LNCAP (cell line): ENCODE data around the gene IBTK.

Experiments used
- TF ChIP-seq, protein P1 (sequence below): fragments of 450-650 bp; IDR thresholded peaks from 2 replicates; pipeline ENCODE4 v1.5.1; 2017; ENCODE audit warnings: mild to moderate bottlenecking

Gene IBTK, protein sequence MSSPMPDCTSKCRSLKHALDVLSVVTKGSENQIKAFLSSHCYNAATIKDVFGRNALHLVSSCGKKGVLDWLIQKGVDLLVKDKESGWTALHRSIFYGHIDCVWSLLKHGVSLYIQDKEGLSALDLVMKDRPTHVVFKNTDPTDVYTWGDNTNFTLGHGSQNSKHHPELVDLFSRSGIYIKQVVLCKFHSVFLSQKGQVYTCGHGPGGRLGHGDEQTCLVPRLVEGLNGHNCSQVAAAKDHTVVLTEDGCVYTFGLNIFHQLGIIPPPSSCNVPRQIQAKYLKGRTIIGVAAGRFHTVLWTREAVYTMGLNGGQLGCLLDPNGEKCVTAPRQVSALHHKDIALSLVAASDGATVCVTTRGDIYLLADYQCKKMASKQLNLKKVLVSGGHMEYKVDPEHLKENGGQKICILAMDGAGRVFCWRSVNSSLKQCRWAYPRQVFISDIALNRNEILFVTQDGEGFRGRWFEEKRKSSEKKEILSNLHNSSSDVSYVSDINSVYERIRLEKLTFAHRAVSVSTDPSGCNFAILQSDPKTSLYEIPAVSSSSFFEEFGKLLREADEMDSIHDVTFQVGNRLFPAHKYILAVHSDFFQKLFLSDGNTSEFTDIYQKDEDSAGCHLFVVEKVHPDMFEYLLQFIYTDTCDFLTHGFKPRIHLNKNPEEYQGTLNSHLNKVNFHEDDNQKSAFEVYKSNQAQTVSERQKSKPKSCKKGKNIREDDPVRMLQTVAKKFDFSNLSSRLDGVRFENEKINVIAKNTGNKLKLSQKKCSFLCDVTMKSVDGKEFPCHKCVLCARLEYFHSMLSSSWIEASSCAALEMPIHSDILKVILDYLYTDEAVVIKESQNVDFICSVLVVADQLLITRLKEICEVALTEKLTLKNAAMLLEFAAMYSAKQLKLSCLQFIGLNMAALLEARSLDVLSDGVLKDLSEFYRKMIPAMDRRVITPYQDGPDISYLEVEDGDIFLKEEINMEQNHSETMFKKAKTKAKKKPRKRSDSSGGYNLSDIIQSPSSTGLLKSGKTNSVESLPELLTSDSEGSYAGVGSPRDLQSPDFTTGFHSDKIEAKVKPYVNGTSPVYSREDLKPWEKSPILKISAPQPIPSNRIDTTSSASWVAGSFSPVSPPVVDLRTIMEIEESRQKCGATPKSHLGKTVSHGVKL (N-terminal part only)

GRCh38 chr6:82247505-82248272 lies at the start of gene IBTK:
IBTK (minus strand) TSS chr6:82247744; CDS start chr6:82240486, 7,258 bp downstream.
- TF ChIP-seq, protein P1, sequence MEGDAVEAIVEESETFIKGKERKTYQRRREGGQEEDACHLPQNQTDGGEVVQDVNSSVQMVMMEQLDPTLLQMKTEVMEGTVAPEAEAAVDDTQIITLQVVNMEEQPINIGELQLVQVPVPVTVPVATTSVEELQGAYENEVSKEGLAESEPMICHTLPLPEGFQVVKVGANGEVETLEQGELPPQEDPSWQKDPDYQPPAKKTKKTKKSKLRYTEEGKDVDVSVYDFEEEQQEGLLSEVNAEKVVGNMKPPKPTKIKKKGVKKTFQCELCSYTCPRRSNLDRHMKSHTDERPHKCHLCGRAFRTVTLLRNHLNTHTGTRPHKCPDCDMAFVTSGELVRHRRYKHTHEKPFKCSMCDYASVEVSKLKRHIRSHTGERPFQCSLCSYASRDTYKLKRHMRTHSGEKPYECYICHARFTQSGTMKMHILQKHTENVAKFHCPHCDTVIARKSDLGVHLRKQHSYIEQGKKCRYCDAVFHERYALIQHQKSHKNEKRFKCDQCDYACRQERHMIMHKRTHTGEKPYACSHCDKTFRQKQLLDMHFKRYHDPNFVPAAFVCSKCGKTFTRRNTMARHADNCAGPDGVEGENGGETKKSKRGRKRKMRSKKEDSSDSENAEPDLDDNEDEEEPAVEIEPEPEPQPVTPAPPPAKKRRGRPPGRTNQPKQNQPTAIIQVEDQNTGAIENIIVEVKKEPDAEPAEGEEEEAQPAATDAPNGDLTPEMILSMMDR = no peak

- TF ChIP-seq, protein P1 = no peak
These were observed 36.3 kb upstream of the IBTK start for GRCh38 chr6:82283771-82284410.

DNA sequence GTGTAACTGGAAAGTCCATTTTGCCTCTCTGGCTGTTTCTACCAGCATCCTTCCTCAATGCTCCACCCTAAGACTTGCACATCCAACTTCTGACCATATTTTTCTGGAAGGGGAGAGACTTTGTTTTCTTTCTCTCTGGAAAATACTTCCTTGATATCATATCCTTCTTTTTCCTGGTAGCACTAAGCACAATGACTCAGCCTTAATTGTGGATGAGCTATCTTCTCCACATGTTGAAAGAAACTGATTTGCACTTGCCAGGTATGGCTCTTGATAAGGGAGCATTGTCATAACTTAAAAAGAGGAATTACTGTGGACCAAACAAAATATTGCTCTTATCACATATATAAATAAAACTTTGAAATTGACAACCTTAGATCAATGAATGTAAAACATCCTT lies 30.1 kb upstream of the IBTK start:
- TF ChIP-seq, protein P1 = no peak

DNA sequence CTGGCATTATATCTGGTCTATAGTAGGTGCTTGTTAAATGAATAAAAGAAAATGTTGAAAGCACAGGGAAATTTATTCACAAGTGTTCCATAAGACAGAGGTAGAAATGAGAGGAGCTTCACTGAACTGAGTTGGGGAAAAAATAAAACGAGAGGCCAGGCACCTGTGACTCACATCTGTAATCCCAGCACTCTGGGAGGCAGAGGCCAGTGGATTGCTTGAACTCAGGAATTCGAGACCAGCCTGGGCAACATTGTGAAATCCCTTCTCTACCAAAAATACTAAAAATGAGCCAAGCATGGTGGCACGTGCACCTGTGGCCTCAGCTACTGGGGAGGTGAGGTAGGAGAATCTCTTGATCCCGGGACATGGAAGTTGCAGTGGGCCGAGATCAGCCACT lies 28.1 kb upstream of the IBTK start:
- TF ChIP-seq, protein P1 = no peak

DNA sequence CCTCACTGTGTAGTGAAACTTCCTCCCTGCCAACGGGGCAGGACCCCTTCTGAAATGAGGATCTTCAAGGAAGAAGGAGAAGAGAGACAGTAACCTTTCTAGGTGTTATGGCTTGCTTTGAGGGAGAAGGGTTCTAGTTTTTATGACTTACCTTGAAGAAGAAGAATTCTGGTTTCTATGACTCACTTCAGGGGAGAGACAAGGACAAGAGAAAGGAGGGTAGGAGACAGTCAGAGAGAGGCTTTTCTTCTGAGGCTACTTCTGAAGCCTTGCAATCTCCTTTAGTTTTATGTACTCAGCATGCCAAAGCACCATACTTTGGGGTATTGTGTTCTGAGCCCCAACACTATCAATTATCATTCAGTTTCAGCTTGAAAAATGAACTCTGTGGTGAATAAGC lies 25.8 kb upstream of the IBTK start:
- TF ChIP-seq, protein P1 = no peak

DNA sequence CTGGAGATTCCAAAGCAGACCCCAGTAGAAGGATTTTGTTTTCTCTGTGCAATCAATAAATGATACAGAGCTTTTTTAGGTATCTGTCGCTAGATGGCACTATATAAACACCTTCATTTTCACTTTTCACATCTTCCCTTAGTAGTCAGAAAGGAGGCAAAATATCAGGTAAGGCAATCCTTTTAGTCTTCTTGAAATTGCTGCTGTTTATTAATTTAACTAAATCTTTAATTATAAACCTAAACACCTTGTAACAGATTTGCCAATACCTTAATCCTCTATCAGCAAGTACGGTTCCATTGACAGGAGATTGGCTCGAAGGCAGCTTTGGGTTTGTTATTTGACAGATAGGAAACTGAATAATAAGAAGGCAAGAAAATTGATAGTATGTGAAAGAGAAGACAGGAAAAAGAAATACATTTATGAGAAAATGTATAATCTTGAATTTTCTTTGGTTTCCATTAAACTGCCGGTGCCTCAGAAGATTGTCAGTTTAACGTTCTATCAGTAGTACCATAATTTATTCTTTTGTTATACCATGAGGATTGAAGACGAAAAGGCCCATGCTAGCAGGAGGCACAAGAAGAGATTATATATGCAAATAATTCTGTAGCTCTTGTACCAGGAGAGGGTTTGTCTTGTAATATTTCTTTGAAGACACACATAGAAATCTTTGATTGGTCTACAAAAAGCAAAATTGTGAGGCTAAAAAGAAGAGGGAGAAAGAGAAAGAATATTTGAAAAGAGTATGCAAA lies 23.5 kb upstream of the IBTK start:
- TF ChIP-seq, protein P1 = peak; percentile 62
